A172 (cell line): ENCODE data around the gene PHLPP2. TPM values are rescaled to one million over a fixed set of nuclear protein-coding genes. Genes with fewer than 3 reads are reported as not detected.
A peak's percentile ranks its signal among the peaks of the same experiment; 100 is the strongest.

Experiments used
- DNase-seq: peaks from one replicate; pipeline ENCODE4 v3.0.0-alpha.2; 2015; ENCODE audit warnings: low spot score
- total RNA-seq: library from RNA; depleted of rRNA; stranded (reverse); fragments of >200 nt; shearing (Covaris generic); gene quantifications from 2 replicates; pipeline ENCODE4 v1.2.3, GENCODE V29; 2014

PHLPP2 gene
- total RNA-seq, 1 experiment from 2014 or later, result 14.6 TPM

DNA sequence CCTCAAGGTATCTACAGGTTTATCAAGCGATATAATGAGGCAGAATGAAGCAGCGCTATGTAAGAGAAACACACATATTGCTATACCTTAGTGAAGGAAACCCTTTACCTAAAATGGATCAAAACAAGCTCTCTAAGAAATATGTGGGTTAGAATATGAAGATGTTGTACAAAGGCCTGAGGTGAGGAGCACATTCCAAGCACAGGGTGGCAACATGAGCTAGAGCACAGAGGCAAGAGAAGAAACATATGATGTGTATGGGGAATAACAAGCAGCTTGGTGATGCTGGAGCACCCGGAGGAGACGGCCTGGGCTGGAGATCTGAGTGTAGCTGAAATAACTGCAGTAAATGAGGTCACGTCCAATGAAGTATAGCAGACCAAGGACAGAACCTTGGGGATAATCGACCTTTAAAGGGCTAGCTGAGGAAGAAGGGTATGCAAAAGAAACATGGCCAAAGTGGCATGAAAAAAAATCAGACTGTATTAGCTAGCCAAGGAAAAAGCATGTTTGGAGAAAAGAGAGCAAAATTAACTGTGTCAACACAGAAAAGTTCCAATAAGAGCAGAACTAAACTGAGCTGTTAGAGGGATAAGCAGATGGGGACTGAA lies 54.5 kb downstream of the PHLPP2 start:
- DNase-seq, result no peak

GRCh38 chr16:71666928-71667707 lies 57.4 kb downstream of the PHLPP2 start:
- DNase-seq, result no peak

DNA sequence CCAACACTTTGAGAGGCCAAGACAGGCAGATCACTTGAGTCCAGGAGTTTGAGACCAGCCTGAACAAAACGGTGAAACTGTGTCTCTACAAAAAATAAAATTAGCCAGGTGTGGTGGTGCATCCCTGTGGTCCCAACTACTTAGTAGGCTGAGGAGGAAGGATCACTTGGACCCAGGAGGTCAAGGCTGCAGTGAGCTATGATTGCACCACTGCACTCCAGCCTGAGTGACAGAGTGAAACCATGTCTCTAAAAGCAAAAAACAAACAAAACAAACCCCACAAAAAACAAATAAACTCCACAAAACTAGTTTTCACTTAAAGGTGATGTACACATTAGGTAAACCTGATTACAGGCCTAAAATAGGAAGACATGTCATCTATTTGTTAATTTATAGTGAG lies 58.2 kb downstream of the PHLPP2 start:
- no peak for DNase-seq

GRCh38 chr16:71659471-71659870 lies 65.0 kb downstream of the PHLPP2 start:
- no peak for DNase-seq

- DNase-seq, result no peak
These were observed 65.7 kb downstream of the PHLPP2 start for GRCh38 chr16:71658771-71659170.

DNA sequence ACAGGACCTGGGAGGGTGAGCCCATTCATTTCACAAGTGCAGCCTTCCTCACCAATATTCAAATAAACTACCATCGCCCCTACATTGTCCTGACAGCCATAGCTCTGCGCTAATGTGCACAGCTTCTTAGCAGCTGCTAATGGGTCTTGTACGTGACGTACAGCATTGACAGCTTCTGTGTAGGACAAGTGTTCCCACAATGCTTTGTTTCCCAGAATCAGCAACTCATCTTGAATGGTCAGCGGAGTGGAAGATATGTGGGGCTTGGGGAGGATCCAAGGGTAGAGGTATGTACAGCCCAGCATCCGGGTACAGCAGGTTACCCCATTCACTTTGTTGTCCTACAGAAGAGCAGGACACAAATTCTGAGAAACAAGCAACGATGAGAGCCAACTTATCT lies 74.8 kb downstream of the PHLPP2 start:
- DNase-seq, result no peak

- no peak for DNase-seq
These were observed 75.6 kb downstream of the PHLPP2 start for GRCh38 chr16:71648921-71649320.

- DNase-seq, result no peak
These were observed 76.3 kb downstream of the PHLPP2 start for GRCh38 chr16:71648162-71648561.

GRCh38 chr16:71647391-71647790 lies 77.1 kb downstream of the PHLPP2 start:
- DNase-seq, result no peak

- DNase-seq, result peak; percentile 56
These were observed 79.1 kb downstream of the PHLPP2 start for GRCh38 chr16:71645450-71645849.

- DNase-seq, result peak; percentile 18
These were observed 87.1 kb downstream of the PHLPP2 start for GRCh38 chr16:71637398-71637797.

- no peak for DNase-seq
These were observed 88.9 kb downstream of the PHLPP2 start for GRCh38 chr16:71635632-71636031.

DNA sequence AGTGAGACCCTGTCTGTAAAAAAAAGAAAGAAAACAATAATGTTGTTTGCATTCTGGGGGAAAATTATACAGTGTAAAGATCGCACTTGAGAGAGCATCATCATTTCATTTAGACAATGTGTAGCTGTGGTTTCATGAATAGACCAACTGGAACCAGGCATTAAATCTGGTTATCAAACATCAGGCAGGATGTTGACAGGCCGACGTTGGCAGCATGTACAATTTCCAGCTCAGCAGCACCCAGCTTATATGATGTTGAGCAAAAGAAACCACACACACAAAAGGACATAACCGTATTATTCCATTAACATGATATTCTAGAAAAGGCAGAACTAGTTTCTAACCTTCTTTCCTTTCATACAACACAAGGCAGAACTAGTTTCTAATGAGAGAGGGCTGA lies 92.7 kb downstream of the PHLPP2 start:
- no peak for DNase-seq

GRCh38 chr16:71630808-71631207 lies 93.7 kb downstream of the PHLPP2 start:
- no peak for DNase-seq

DNA sequence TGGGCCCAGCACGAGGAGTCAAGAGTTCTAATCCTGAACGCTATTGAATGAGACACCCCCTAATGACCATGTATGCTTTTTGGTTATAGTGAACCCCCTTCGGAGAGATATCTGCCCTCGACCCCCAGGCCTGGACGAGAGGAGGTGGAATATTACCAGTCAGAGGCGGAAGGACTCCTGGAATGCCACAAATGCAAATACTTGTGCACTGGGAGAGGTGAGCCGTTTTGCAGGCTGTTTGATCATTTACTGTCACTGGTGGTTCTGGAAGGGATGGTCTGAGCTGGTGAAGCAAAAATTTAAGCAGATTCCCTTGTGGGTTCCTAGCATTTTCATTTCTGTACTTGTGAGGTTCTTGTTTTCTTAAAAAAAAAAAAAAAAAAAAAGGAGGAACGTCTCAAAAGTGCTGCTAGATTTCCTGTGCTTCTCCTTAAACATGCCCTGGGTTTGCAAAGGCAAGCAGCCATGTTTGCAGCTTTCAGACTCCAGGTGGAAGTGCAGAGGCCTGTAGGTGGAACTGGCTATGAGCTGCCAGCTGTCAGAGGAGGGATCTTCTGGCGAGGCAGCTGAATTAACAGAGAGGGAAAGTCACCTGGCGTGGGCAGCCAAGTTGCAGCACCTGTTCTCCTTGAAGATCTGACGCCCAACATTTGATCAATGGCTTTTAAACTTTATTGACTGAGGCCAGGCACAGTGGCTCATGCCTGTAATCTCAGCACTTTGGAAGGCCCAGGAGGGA lies 95.1 kb downstream of the PHLPP2 start:
- no peak for DNase-seq

DNA sequence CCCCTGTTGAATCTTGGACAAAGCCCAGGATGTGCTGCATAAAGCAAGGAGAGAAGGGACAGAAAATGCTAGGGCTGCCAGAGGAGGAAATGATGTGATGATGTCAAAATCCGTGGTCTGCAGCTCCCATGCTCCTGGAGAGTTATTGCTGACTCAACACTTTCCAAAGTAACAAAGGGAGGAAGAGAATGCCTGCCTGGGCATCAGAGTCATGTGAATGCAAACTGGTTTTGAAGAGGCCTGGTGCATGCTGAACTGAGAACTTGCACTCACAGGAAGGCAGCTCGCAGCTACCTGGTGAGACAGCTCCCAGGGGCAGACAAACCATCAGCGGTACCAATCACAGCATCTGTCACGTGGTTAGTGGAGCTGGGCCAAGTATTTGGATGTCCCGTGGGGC lies 95.7 kb downstream of the PHLPP2 start:
- DNase-seq, result peak; percentile 47

GRCh38 chr16:71627731-71628181 lies 96.7 kb downstream of the PHLPP2 start:
- no peak for DNase-seq

- DNase-seq, result no peak
These were observed 97.7 kb downstream of the PHLPP2 start for GRCh38 chr16:71626858-71627213.

GRCh38 chr16:71626018-71626857 lies 98.3 kb downstream of the PHLPP2 start, which contains the start of gene MARVELD3:
Gene MARVELD3 (plus strand): TSS chr16:71626184. CDS start chr16:71626230, 46 bp downstream.
- DNase-seq, result no peak

GRCh38 chr16:71625113-71625850 lies 99.2 kb downstream of the PHLPP2 start:
- DNase-seq, result no peak

GRCh38 chr16:71623597-71623996 lies 100.9 kb downstream of the PHLPP2 start:
- no peak for DNase-seq
